ENCODE data around the gene TASP1.

Gene TASP1

DNA sequence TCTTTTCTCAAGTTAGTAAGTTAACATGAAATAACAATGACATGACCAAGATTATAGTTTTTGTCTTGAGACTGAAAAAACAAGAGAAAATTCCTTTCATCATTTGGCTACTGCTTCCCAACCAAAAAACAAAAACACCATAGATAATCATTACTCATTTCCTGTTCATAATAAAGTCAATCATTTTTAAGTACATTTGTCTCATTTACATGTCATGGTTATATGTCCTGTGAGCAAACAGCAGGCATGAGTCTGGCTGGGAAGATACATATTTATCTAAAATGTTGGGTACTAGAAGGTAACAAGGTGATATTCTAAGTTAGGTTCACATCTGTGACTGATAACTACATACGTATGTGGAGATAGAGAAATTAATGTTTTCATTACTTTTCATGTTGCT is 237.1 kb downstream of the TASP1 start:
- no peaks in the 10 kb centered on the region for H3K27me3 Mint-ChIP-seq (ENCODE audit: low read depth, poor library complexity)
- no peaks in the 10 kb centered on the region for H3K9me3 Mint-ChIP-seq
- no peaks in the 10 kb centered on the region for H3K4me1 Mint-ChIP-seq

GRCh38 chr20:13400453-13400852 is 238.3 kb downstream of the TASP1 start:
- Mint-ChIP-seq H3K27ac (no peak overlapping the region), H3K27me3 (ENCODE audit: low read depth, poor library complexity) (no peaks in the 10 kb centered on the region), H3K36me3 (ENCODE audit: low read depth) (peaks cover 5% of the 10 kb centered on the region), H3K4me3 (no peak overlapping the region), H3K4me1 (no peaks in the 10 kb centered on the region), H3K9me3 (no peaks in the 10 kb centered on the region)
- no peak for DNase-seq
- TF ChIP-seq, protein P1, sequence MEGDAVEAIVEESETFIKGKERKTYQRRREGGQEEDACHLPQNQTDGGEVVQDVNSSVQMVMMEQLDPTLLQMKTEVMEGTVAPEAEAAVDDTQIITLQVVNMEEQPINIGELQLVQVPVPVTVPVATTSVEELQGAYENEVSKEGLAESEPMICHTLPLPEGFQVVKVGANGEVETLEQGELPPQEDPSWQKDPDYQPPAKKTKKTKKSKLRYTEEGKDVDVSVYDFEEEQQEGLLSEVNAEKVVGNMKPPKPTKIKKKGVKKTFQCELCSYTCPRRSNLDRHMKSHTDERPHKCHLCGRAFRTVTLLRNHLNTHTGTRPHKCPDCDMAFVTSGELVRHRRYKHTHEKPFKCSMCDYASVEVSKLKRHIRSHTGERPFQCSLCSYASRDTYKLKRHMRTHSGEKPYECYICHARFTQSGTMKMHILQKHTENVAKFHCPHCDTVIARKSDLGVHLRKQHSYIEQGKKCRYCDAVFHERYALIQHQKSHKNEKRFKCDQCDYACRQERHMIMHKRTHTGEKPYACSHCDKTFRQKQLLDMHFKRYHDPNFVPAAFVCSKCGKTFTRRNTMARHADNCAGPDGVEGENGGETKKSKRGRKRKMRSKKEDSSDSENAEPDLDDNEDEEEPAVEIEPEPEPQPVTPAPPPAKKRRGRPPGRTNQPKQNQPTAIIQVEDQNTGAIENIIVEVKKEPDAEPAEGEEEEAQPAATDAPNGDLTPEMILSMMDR (IDR thresholded peaks at IDR 0.05), result no peak

More for the DNA sequence above, 237.1 kb downstream of the TASP1 start:
- TF ChIP-seq, protein P1 (IDR thresholded peaks at IDR 0.05), result no peak
- Mint-ChIP-seq H3K27ac (no peak overlapping the region), H3K4me3 (no peak overlapping the region), H3K36me3 (ENCODE audit: low read depth) (peaks cover 5% of the 10 kb centered on the region)
- no peak for DNase-seq

DNA sequence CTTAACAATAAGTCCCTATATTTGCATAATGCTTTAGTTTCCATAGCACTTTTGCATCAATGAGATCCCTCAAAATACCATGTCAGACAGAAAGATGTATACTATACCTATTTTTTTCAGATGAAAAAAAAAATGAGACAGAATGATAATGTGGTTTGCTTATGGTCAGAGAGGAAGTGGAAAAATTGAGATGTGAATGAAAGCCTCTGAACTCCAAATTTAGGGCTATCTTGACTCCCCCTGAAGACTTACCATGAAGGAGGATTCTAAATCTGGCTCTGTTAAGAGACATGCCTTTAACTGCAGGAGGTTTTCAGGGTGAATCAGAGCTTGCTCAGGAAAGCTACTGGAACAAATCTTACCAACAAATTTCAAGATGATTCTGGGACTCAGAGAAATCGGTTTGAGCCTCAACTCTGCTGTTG is 241.4 kb downstream of the TASP1 start:
- H3K27ac Mint-ChIP-seq, result no peak overlapping the region
- no peak for DNase-seq
- TF ChIP-seq, protein P1 (IDR thresholded peaks at IDR 0.05), result no peak
- H3K4me1 Mint-ChIP-seq, result no peaks in the 10 kb centered on the region
- H3K27me3 Mint-ChIP-seq (ENCODE audit: low read depth, poor library complexity), result no peaks in the 10 kb centered on the region
- H3K36me3 Mint-ChIP-seq (ENCODE audit: low read depth), result peaks cover 18% of the 10 kb centered on the region
- no peak overlapping the region for H3K4me3 Mint-ChIP-seq
- no peaks in the 10 kb centered on the region for H3K9me3 Mint-ChIP-seq

GRCh38 chr20:13396826-13397225 is 241.9 kb downstream of the TASP1 start:
- TF ChIP-seq, protein P1 (IDR thresholded peaks at IDR 0.05), result no peak
- Mint-ChIP-seq H3K27ac (peak overlapping the region; percentile 20), H3K27me3 (ENCODE audit: low read depth, poor library complexity) (no peaks in the 10 kb centered on the region), H3K9me3 (no peaks in the 10 kb centered on the region), H3K4me3 (no peak overlapping the region), H3K4me1 (no peaks in the 10 kb centered on the region), H3K36me3 (ENCODE audit: low read depth) (peaks cover 20% of the 10 kb centered on the region)
- DNase-seq, result no peak

GRCh38 chr20:13396022-13396421 is 242.7 kb downstream of the TASP1 start:
- peak overlapping the region; percentile 37 for H3K27ac Mint-ChIP-seq
- H3K4me3 Mint-ChIP-seq, result no peak overlapping the region
- H3K27me3 Mint-ChIP-seq (ENCODE audit: low read depth, poor library complexity), result no peaks in the 10 kb centered on the region
- no peaks in the 10 kb centered on the region for H3K4me1 Mint-ChIP-seq
- no peak for DNase-seq
- H3K36me3 Mint-ChIP-seq (ENCODE audit: low read depth), result peaks cover 23% of the 10 kb centered on the region
- TF ChIP-seq, protein P1 (IDR thresholded peaks at IDR 0.05), result no peak
- no peaks in the 10 kb centered on the region for H3K9me3 Mint-ChIP-seq

DNA sequence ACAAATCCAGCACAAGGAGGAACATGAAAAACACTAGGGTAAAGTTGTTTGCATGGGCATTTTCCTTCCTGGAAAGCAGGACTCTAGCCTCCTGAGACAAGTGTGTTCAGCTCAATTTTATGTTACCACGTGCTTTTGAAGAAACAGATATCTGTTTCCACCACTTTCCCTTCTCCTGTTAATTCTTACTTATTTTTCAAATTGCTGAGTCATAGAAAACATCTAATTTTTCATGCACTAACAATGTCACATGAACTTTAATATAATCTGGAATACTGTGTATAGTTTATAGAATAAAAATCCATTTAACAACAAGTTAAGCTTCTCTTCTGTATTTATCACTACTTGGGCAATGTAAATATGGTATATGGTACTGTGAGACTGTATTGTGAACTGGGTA is 243.5 kb downstream of the TASP1 start:
- DNase-seq, result no peak
- TF ChIP-seq, protein P1 (IDR thresholded peaks at IDR 0.05), result no peak
- no peaks in the 10 kb centered on the region for H3K27me3 Mint-ChIP-seq (ENCODE audit: low read depth, poor library complexity)
- H3K36me3 Mint-ChIP-seq (ENCODE audit: low read depth), result peaks cover 28% of the 10 kb centered on the region
- no peaks in the 10 kb centered on the region for H3K9me3 Mint-ChIP-seq
- no peak overlapping the region for H3K27ac Mint-ChIP-seq
- H3K4me1 Mint-ChIP-seq, result no peaks in the 10 kb centered on the region
- no peak overlapping the region for H3K4me3 Mint-ChIP-seq

All from nephron progenitor cell (in vitro differentiated cells).